DND-41 (cell line): ENCODE data around the gene ALB.

Source experiments
- EZH2 ChIP-seq: IDR thresholded peaks from 3 replicates; pipeline ENCODE4 v1.6.1; 2012; ENCODE audit warnings: borderline replicate concordance, low read depth, mild to moderate bottlenecking, moderate library complexity, low read length, inconsistent platforms; ENCODE audit not compliant: severe bottlenecking
- TF ChIP-seq, protein P1 (sequence below): IDR thresholded peaks from 2 replicates; pipeline ENCODE4 v1.5.1; 2012; ENCODE audit warnings: borderline replicate concordance, low read length, moderate library complexity, mild to moderate bottlenecking; ENCODE audit not compliant: poor library complexity, severe bottlenecking; ENCODE audit errors: extremely low read depth

DNA sequence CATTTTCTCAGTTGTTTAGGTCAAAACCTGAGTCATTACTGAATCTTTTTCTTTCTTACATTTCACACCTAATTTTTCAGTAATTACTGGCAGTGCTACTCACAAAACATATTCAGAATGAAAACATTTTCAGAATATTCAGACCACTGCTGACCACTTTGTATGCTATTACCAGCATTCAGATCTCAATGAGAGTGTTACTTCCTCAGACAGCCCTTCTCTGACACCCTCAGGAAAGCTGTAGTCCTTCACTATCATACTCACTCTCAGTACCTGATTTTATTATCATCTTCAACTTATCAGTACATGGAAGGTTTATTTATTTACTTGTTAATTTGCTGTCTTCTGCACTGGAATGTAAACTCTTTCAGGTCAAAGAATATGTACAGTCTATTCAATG lies 12.3 kb upstream of the ALB start:
- TF ChIP-seq, protein P1, sequence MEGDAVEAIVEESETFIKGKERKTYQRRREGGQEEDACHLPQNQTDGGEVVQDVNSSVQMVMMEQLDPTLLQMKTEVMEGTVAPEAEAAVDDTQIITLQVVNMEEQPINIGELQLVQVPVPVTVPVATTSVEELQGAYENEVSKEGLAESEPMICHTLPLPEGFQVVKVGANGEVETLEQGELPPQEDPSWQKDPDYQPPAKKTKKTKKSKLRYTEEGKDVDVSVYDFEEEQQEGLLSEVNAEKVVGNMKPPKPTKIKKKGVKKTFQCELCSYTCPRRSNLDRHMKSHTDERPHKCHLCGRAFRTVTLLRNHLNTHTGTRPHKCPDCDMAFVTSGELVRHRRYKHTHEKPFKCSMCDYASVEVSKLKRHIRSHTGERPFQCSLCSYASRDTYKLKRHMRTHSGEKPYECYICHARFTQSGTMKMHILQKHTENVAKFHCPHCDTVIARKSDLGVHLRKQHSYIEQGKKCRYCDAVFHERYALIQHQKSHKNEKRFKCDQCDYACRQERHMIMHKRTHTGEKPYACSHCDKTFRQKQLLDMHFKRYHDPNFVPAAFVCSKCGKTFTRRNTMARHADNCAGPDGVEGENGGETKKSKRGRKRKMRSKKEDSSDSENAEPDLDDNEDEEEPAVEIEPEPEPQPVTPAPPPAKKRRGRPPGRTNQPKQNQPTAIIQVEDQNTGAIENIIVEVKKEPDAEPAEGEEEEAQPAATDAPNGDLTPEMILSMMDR, result no peak
- TF ChIP-seq EZH2, result no peak
